GM21737 (cell line): Measurements from ENCODE around the gene TCF12.

Source experiments
- ATAC-seq: cut with Tn5 transposase; IDR thresholded peaks from one replicate; pipeline ENCODE4 v1.9.1; 2021; ENCODE audit warnings: mild to moderate bottlenecking, moderate library complexity; ENCODE audit not compliant: unreplicated experiment

TCF12 gene

DNA sequence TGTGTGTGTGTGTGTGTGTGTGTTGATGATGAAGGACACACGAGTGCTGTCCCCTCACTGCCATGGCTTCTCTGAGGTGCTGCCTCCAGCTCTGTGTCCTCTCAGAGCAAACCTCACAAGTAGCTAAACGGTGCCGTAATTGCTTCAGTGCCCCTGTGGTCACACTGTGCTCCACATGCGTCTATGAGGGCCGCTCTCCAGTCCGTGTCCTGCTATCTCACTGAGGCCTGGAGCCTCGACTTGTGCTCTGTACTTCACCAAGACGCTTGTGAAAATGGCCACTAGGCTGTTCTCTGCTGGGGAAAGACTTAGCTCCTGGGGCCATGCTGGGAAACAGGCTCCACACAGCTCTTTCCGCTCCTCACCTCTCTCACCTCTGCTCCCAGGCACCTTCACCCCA is 392.4 kb downstream of the TCF12 start:
- ATAC-seq = no peak

DNA sequence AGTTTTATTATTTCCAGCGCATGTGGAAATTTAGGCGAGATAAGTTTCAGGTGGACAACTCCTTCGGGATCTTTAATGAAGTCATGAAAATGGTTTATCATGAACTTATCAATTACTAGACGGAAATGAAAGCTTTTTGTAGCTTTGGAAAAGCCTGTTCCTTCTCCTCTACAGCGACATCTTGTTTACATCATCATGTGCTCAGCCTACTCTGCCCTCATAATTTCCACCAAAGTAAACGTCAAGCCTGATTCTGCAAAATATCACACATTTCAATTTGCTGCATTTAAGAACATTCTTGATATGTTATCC is 393.5 kb downstream of the TCF12 start:
- ATAC-seq = no peak

DNA sequence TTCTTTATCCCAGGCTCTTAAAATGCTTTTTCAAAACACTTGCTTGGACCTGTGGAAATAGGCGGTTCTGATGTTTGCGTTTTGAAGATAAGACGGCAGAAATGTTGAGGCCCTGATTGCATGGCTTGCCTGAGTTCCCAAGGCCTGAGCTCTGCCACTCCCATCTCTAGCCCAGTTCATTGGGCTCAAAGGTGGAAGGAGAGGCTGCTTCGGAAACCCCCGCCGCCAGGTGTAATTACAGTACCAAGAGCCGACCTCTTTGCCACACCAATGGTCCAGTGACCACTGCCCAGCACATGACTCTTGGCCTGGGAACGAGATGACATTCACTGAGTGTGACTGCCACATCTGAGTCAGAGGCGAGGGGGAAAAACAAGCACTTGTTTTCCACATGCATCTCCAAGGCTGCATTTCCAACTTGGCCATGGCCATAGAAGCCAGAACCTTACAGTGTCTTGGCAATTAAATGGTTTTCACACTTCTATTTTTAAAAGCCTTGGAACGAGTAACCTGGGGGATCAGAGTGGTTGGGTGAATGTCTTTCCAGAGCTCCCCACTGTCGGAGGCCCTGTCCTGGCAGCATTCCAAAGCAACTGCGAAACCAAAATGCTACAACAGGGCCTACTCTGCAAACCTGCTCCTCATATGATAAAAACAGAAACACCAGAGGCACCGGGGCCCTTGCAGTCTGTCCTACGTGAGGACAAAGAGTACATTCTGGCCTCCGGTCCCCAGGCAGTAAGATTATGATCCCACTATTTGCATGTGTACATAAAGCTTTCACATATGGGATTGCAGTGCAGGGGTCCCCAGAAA is 394.1 kb downstream of the TCF12 start:
- no peak for ATAC-seq

DNA sequence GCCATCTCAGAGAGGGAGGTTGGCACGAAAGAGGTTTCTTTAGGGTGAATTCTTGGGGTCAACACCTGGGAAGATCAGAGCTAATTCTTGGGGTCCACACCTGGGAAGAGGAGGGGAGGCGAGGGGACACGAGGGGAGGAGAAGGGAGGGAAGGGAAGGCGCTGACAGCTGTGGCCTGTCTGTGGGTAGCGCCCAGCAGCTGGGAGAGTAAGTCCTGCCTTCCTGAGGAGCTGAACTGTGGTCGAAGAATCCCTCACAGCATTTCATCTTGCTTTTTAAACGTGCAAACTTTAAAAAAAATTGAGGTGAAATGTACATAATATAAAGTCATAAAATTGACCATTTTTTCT is 394.7 kb downstream of the TCF12 start:
- ATAC-seq = no peak

DNA sequence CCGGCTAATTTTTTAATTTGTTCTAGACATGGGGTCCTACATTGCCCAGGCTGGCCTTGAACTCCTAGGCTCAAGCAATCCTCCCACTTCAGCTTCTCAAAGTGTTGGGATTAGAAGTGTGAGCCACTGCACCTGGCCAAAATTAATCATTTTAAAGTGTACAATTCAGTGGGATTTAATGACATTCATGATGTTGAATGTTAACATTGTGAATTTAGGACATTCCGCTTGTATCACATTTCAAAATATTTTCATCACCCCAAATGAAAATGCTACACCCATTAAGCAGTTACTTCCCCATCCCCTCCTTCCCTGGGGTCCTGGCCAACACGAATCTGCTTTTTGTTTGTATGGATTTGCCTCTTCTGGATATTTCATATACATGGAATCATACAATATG is 395.8 kb downstream of the TCF12 start:
- ATAC-seq = no peak

DNA sequence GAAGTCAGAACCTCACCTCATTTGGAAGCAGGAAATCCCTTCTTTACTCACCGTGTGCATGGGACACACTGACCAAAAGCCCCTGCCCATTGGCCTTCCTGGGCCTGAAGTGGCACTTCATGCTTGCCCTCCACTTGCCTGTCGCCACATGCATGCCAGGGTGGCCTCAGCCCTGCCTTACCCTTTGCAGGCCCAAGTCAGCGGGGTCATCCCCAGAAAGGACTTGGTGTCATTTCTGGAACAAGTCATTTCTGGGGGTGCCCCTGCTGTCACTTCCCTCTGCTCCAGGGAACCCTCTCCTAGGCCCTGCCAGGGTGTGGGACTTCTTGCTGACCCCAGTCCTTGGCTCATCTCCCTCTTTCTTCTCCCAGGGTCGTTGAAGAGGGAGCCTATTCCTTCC is 398.0 kb downstream of the TCF12 start:
- ATAC-seq = no peak

DNA sequence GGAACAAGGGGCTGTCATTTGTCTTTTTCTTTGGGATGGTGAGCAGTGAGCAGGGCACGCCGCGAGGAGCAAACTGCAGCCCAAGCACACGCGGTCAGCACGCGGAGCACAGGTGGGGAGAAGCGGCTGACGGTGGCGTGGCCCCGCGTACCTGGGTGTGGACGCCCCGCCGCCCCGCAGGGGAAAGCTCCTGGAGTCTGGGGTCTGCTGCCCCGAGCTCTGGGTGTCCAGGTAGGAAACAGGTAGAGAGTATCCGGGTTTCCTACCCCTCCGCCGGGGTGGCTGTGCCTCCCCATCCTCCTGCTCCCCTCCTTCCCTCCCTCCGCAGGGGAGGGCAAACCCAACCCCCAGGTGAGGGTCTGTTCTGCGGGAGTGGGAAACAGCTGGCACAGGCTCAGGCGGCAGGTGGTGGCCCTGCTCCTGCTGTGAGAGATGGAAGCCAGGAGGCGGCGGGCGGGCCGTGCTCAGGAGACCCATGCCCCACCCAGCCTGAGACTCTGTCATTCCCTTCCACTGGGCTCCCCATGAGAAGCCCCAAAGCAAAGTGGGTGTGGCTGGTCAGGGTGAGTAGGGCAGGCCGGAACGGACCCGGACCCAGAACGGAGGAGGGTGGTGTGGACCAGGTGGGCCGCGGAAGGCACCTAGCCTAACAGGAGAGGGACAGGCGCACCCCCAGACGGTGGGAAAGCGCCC is 400.9 kb downstream of the TCF12 start:
- no peak for ATAC-seq

DNA sequence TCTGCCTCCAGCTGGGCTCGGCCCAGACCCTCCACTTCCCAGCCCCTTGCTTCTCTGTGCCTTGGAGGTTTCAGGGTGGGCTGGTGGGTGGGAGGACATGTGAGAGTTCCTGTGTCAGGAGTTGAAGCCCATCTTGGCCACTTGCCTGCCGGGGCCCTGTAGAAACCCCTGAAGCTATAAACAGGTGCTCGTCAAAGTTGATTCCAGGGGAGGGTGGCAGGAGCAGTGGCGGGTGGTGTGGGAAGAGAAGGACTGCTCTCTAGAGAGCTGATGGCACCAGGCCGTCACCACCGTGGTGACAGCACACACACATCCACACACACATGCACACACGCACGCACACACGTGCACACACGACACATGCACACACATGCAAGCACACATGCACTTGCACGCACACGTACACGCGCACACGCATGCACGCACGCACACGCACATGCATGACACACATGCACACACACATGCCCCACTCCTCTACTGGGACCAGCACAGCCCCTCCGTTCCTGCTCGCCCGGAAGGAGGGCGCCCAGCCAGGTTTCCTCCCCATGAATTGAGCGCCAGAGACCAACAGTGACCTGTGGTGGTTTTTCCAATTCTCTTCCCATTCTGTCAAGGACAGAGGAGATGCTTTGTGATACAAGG is 401.6 kb downstream of the TCF12 start:
- ATAC-seq = no peak

DNA sequence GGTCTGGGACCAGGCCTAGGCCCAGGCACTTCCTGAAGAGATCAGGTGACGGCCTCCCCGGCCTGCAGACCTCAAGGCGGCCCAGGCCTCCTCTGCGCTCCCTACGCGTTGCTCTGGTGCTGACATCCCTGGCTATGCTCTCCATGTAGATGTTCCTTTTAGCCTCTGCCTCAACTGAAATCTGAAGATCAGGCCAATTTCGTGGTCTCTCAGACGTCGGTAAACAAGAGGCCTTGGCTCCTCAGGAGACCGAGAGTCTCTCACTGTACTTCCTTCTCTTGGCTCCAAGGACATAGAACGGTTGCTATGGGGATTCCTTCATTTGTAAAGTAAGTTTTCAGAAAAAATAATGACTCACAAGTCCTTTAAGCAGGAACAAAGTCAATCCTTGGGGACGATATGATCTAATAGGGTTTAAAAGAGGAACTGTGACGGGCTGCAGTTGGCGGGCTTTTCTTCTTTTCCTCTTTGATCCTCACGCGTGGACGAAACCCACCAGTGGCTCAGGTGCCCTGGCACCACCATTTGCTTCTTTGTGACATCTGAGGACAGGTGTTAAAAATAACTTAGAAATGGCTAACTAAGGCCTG is 402.3 kb downstream of the TCF12 start:
- no peak for ATAC-seq

DNA sequence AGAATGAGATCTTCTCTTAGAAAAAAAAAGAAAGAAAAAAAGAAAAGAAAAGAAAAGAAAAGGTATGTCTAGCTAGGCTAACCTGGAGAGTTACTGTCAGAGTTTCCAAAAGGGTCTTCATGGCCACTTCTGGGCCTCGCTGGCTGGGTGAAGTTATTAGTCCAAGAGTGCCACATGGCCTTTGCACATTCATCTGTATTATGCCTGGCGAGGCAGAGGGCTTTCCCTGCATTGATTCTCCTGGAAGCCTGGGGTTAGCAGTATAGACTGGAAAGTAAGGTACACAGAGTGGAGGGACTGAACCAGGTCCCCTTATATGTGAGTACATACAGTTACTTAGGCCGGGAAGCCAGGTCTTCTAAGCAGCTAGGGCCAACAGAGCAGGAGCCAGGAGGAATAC is 403.0 kb downstream of the TCF12 start:
- ATAC-seq = no peak

DNA sequence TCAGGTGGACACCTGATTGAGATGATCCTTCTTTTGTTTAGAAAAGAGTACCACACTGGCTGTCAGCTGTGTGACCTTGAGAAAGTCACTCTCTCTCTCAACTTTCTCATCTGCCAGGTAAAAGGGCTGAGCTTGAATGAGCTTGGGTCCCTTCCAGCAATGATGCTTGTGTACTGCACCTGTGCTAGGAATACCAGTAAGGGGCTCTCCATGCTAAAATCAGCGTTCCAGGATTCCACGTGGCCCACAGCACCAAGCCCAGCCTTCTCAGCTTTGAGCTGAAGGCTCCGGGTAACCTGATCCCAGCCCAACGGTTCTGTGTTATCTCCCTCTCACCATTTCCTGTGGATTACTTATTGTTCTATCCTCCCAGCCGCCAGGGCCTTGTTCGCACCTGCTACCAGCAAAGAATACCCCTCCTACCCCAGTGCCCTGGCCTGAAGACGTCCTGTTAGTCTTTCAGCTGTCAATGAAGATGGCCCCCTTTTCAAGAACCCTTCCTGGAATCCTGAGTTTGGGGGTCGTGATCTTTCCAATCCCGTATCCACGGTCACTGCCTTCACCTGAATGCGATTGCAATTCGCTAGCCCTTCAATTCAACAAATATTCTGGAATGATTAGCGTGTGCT is 403.6 kb downstream of the TCF12 start:
- no peak for ATAC-seq

DNA sequence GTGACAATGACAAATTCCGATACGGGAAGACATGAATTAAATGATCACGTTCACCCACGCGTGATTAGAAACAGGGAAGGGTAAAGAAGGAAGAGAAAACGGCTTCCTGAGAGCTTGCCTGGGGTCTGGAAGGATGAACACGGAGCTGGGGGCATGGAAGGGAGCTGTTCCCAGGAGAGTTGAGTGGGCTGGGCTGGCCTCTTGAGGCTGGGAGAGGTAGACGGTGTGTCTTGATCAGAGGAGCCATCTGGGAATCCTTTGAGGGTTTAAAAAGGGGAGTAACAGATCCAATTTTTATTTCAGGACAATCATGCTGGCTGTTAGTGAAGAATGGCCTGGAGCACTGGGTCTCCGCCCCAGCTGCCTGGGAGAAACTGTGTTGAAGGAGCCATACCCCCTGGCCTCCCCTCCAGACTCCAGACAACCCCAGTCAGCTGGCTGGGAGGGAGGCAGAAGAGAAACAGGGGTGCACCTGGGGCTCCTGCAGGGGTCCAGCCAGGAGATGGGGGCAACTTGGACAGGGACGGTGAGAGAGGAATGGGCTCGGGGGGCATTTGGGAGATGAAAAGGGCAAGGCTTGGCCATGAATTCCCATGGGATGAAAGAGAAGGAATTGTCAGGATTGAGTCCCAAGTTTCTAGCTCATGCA is 404.3 kb downstream of the TCF12 start:
- no peak for ATAC-seq

DNA sequence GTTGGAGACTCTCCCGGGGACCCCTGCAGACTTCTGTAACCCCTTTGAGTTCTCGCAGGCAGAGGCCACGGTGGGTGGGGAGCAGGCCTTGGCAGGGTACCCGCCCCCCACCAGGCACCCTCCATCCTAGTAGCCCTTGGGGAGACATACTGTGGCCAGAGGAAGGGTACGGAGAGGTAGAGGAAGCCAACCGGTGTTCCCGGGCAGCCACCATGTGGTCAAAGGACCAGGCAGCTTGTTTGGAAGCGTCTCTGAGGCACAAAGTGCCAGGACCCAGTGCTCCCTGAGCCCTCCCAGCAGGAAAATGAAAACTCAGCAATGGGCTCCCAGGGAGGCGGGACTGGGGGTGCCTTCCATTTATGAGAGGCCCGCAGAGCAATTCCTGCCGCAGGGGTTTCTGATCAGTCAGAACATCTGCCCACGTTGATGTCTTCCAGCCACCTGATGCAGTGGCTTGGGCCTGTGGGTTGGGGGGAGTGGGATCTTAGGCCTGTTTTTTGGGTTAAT is 404.9 kb downstream of the TCF12 start:
- no peak for ATAC-seq

DNA sequence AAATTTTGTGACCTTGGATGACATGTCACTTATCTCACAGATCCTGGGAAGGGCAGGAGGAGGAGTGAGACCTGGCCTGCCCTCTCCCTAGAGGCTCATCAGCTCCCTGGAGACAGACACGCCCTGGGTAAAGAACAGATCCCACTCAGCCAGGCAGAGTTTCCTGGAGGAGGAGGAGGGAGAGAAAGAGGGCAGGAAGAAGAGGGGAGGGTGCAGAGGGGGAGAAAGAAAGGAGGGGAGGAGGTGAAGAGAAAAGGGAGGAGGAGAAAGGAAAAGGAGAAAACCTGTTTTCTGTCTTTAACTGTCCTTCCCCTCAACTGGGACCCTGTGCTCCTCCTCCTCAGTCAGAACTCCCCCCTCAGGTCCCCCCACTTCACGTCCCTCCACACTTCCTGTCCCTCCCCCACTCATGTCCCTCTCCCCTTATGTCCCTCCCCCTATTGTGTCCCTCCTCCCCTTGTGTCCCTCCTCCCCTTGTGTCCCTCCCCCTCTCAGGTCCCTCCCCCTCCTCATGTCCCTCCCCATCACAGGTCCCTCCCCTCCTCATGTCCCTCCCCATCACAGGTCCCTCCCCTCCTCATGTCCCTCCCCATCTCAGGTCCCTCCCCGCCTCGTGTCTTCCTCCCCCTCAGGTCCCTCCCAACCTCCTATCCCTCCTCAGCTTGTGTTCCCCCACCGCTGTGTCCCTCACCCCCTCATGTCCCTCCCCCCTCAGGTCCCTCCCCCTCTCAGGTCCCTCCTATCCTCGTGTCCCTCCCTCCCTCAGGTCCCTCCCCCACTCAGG is 405.6 kb downstream of the TCF12 start:
- ATAC-seq = no peak

DNA sequence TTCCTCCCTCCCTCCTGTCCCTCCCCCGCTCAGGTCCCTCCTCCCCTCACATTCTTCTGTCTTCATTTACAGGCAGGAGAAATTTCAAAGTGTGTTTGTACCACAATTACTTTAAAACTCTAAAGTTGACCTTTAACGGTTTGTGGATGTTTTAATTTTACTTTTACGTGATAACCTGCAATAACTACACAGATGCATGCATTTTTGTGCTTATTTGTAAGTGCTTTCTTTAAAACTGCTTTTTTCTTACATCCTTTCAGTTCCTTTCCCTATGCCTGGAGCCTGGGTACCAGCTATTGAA is 406.1 kb downstream of the TCF12 start:
- no peak for ATAC-seq

DNA sequence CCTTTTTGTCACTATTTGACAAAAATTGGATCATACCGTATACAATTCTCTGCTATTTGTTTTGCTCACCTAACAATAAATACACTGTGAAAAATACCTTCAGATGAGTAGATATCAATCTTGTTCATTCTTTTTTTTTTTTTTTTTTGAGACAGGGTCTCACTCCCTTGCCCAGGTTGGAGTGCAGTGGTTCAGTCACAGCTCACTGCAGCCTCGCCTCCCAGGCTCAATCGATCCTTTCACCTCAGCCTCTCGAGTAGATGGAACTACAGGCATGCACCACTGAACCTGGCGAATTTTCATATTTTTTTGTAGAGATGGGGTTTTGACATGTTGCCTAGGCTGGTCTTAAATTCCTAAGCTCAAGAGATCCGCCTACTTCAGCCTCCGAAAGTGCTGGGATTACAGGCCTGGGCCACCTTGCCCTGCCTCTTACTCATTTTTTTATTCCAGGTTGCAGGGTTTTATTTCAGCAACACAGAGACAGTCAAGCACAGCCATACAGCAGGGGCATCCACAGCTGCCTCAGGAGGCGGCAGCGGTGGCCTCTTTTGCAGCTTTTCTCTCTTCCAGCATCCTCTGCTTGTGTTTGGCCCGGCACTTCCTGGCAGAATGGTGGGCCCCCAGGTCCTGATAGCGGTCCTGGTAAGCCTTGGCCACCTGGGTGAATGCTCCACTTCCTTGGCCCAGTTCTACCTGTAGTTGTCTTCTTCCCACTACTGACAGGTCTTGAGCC is 406.7 kb downstream of the TCF12 start:
- no peak for ATAC-seq

DNA sequence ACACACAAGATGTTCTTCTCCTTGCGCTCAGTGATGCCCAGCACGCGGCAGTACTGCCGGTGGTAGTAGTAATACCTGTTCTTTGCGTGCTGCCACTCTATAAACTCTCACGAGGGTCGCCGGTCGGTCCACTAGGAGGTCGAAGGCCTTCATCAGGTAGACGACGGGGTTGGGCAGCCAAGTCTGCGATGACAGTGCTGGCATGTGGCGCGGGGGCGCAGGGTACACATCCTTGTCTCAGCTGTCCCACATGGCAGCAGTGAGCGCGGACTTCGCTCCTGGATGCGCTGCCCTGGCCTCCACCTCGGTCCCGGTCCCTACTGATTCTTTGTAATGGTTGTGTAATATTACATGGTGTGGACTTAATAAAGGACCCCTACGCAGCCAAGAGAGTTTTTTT is 407.8 kb downstream of the TCF12 start:
- no peak for ATAC-seq

DNA sequence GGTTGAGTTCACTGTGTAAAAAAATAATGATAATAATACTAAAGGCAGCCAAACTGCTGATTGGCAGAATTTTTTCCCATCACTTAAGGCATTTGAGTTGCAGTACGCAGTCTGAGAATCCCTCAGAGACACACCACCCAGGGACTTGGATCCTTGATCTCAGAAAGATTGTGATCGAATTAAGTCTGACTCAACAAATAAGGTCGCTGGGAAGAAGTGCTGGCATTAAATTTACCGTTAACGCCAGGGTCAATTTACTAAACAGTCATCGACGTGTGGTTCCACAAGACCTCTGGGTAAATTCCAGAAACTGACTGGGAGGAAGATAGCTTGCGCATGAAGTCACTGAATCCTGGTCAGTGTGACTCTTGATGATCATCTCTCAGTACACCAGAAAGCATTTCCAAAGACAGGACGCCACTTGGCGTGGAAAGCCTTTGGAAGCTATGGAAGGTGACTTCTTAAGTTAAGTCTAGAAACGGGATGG is 409.6 kb downstream of the TCF12 start:
- ATAC-seq = no peak

DNA sequence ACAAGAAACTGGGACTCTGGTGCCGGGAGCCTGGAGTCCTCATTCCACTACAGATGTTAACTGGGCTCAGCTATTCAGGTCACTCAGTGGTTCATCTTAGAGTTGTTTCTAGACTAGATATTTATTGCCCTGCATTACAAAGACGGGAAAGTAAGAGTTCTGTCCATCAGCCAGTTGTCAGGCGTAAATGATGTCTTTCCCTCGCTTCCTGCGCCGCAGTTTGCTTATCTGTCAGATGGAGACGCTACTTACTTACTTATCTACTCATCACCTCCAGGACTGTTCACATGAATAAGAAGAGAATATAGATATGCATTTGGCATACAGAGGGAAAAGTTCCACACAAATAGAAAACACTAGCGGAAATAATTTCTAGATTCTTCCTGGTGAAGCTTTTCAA is 410.0 kb downstream of the TCF12 start:
- ATAC-seq = no peak
